Activated T-cell treated with anti-CD3 and anti-CD28 coated beads, Interleukin-2, amount 50 U/mL, for 4 hours (primary cell): ENCODE results near the gene PYGO1. TPM values are rescaled to one million over a fixed set of nuclear protein-coding genes. Genes with fewer than 3 reads are reported as not detected.
"Not testable (repeated sequence)": the region's sequence is repeated elsewhere in the genome, so short reads cannot be mapped to it uniquely, and the experiment has no call there.

Source experiments
- ATAC-seq, 2 donors: fragments of 200-7000 bp; cut with Tn5 transposase; one replicate each; pipeline ENCODE4 v1.10.0; 2021
- DNase-seq: peaks from one replicate; pipeline ENCODE4 v3.0.0-alpha.2; 2020
- H3K27me3 Mint-ChIP-seq: one replicate; pipeline ENCODE4 v1.8.0; 2021; ENCODE audit warnings: low read depth, mixed read lengths
- H3K36me3 Mint-ChIP-seq: one replicate; pipeline ENCODE4 v1.8.0; 2022; ENCODE audit warnings: mixed read lengths; ENCODE audit not compliant: insufficient read depth
- H3K4me1 Mint-ChIP-seq: one replicate; pipeline ENCODE4 v1.8.0; 2021; ENCODE audit warnings: low read depth, mixed read lengths
- H3K4me3 Mint-ChIP-seq: one replicate; pipeline ENCODE4 v1.8.0; 2021; ENCODE audit warnings: mild to moderate bottlenecking, moderate library complexity, mixed read lengths
- H3K9me3 Mint-ChIP-seq: one replicate; pipeline ENCODE4 v1.8.0; 2021; ENCODE audit warnings: mixed read lengths
- total RNA-seq, 3 donors: library from RNA; stranded (reverse); gene quantifications; one replicate each; pipeline ENCODE4 v1.2.1, GENCODE V29; 2021

PYGO1 gene
- total RNA-seq, 3 donors from 2014 or later: 0.05 to 0.13 (median 0.13) TPM

DNA sequence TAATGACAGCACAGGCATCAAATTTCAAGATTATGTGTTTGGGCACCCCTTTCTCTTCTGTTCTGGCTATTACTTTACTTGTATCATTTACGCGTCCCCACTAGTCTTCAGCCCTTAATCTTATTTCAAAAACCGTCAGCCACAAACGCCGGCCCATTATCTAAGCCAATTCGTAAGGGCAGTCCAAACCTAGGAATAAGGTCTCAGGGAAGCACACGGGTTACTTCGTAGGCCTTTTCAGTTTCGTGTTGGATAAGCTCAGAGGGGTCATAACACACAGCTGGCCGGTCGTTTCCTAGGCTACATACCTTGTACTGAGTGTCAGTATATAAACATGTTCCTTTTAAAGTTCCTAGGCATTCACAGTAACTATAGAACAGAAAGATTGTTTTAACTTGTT is 75.0 kb downstream of the PYGO1 start:
- no peaks in the 10 kb centered on the region for H3K4me1 Mint-ChIP-seq
- H3K27me3 Mint-ChIP-seq: peaks cover 5% of the 10 kb centered on the region
- no peaks in the 10 kb centered on the region for H3K36me3 Mint-ChIP-seq
- DNase-seq (no peak), ATAC-seq (no peak)
- no peaks in the 10 kb centered on the region for H3K9me3 Mint-ChIP-seq
- no peak overlapping the region for H3K4me3 Mint-ChIP-seq

DNA sequence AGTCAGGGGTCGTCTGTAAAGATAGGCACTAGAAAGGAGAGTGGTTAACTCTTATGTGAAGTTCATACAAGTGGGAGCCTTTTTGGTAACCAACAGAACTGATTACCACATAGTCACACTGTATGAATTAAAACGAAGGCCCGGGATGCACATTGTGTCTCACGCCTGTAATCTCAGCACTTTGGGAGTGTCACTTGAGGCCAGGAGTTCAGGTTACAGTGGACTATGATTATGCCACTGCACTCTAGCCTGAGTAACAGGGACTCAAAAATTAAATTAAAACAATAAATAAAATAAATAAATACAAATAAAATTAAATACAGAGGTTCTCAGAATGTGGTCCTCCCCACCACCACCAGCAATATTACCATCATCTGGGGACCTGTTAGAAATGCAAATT is 80.6 kb downstream of the PYGO1 start:
- no peak overlapping the region for H3K4me3 Mint-ChIP-seq
- H3K27me3 Mint-ChIP-seq: peaks cover 19% of the 10 kb centered on the region
- no peak for DNase-seq
- H3K4me1 Mint-ChIP-seq: no peaks in the 10 kb centered on the region
- no peaks in the 10 kb centered on the region for H3K36me3 Mint-ChIP-seq
- no peak for ATAC-seq
- H3K9me3 Mint-ChIP-seq: no peaks in the 10 kb centered on the region

DNA sequence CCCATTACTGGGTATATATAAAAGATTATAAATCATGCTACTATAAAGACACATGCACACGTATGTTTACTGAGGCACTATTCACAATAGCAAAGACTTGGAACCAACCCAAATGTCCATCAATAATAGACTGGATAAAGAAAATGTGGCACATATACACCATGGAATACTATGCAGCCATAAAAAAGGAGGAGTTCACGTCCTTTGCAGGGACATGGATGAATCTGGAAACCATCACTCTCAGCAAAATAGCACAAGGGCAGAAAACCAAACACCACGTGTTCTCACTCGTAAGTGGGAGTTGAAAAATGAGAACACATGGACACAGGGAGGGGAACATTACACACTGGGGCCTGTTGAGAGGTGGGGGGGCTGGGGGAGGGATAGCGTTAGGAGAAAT is 82.7 kb downstream of the PYGO1 start:
- not testable (repeated sequence) for H3K36me3 Mint-ChIP-seq, H3K9me3 Mint-ChIP-seq, DNase-seq, ATAC-seq, H3K4me1 Mint-ChIP-seq, H3K4me3 Mint-ChIP-seq
- peaks cover 22% of the 10 kb centered on the region for H3K27me3 Mint-ChIP-seq

DNA sequence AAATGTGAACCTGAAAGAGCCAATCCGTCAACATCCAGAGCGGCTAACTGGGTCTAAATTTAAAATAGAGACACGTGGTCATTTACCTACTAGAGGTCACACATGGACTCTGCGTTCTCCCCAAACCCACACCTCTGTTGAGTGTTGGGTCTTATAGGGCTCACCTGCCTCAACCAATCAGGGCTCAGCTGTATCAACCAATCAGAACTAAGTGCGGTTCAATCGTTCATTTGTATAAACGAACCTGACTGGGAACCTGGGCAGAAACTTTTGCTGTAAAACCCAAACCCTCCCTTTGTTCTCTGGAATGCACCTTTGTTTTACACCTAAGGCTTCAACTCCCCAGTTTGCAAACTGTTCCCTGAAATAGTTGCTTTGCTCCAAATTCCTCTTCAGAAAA is 89.0 kb downstream of the PYGO1 start:
- H3K4me3 Mint-ChIP-seq: peak overlapping the region; percentile 86

DNA sequence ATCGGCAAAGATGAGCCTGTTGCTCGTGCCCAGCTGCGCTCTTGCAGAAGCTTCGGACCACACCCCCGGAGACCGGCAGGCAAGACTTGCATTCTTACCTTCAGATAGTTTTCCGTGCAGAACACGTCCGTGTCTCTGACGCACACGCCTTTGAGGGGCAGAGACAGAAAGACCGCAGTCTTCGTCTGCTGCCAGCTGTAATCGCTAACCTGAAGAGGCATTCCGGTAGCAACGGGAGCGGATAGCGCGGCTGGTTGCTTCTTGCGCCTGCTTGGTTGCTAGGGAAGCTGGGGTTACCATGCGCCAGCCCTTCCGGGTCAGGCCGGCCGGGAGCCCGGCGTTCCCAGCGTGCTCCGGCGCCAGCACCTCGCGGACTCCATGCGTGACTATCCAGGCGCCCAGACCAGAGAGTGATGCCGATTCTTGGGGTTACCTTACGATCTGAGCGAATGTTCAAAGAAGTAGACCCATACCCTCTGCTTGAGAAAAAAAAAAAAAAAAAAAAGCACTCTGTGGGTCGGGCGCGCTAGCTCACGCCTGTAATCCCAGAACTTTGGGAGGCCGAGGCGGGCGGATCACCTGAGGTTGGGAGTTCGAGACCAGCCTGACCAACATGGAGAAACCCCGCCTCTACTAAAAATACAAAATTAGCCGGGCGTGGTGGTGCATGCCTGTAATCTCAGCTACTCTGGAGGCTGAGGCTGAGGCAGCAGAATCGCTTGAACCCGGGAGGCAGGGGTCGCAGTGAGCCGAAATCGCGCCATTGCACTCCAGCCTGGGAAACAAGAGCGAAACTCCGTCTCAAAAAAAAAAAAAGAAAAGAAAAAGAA is 89.8 kb downstream of the PYGO1 start:
- H3K4me3 Mint-ChIP-seq: peak overlapping the region; percentile 86
- H3K36me3 Mint-ChIP-seq, H3K9me3 Mint-ChIP-seq: not testable (repeated sequence)
- peaks cover 12% of the 10 kb centered on the region for H3K4me1 Mint-ChIP-seq
- ATAC-seq (peak; percentile 93 to 97), DNase-seq (peak; percentile 61)
- peaks cover 10% of the 10 kb centered on the region for H3K27me3 Mint-ChIP-seq

More for the DNA sequence above, 89.0 kb downstream of the PYGO1 start:
- H3K9me3 Mint-ChIP-seq: no peaks in the 10 kb centered on the region
- H3K36me3 Mint-ChIP-seq: no peaks in the 10 kb centered on the region
- DNase-seq: no peak
- H3K4me1 Mint-ChIP-seq: peaks cover 12% of the 10 kb centered on the region
- no peak for ATAC-seq
- peaks cover 17% of the 10 kb centered on the region for H3K27me3 Mint-ChIP-seq

DNA sequence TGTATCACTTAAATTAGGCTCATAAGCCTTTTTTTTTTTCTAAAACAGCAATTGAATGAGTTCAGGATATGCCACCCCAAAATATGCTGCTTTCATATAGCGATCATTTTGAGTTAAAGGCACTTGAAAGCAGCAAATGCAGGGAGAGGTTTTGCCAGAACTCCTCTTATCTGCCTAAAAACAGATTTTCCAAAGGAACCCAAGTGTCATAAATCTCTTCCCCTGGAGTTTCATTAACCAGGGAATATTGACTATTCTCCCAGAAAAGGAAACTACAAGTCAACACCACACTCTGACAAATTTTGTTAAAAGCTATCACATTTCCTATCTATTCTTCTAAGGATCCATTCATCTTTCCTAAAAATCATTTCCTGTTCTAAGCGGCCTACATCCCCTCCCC is 91.4 kb downstream of the PYGO1 start:
- Mint-ChIP-seq H3K9me3 (no peaks in the 10 kb centered on the region), H3K36me3 (no peaks in the 10 kb centered on the region), H3K4me3 (no peak overlapping the region), H3K4me1 (peaks cover 12% of the 10 kb centered on the region), H3K27me3 (no peaks in the 10 kb centered on the region)
- ATAC-seq: no peak
- no peak for DNase-seq

DNA sequence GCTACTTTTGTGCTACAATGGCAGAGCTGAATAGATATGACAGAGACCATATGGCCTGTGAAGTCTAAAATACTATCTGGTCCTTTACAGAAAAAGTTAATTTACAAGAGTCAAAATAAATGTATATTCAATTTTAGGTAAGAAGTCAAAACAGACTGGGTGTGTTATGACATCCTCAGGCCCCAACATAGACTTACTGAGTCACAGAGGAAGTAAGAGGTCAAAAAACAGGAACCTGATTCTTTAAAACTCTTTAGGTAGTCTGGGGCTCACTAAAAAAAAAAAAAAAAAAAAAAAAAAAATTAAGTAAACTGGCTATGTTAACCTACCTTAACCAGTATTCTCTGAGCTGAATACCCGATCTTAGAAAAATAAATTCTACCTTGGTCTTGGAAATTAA is 93.2 kb downstream of the PYGO1 start:
- no peak for ATAC-seq
- H3K4me3 Mint-ChIP-seq: no peak overlapping the region
- H3K27me3 Mint-ChIP-seq: no peaks in the 10 kb centered on the region
- no peak for DNase-seq
- H3K36me3 Mint-ChIP-seq: no peaks in the 10 kb centered on the region
- H3K4me1 Mint-ChIP-seq: peaks cover 12% of the 10 kb centered on the region
- H3K9me3 Mint-ChIP-seq: no peaks in the 10 kb centered on the region

DNA sequence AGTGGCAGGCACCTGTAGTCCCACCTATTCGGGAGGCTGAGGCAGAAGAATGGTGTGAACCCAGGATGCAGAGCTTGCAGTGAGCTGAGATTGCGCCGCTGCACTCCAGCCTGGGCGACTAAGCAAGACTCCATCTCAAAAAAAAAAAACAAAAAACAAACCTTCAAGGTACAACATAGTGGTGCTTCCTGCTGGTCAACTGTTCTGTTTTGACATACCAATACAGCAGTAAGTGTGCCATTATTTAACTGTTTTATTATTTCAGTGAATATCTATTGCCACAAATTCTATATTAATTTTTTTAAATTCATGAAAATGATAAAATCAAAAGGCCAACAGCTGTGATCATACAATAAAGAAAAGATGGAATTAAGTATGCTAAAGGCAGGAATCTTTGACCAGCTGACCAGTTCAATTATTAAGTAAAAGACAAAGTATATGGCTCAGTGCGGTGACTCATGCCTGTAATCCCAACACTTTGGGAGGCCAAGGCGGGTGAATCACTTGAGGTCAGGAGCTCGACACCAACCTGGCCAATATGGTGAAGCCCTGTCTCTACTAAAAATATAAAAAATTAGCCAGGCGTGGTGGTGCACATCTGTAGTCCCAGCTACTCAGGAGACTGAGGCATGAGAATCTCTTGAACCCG is 99.1 kb downstream of the PYGO1 start:
- H3K9me3 Mint-ChIP-seq, H3K27me3 Mint-ChIP-seq, ATAC-seq, H3K4me3 Mint-ChIP-seq, H3K4me1 Mint-ChIP-seq, DNase-seq, H3K36me3 Mint-ChIP-seq: not testable (repeated sequence)

Other genes with a start within 250 kb of the PYGO1 start
- gene CCPG1, start 180.0 kb downstream of the PYGO1 start, total RNA-seq: 1 to 10 TPM; 7.1 to 9.9 (median 7.1) TPM
- gene PIERCE2, start 179.8 kb downstream of the PYGO1 start, total RNA-seq: under 1 TPM in 2 of 3 donors, not detected in 1; 0.30 to 0.76 TPM
- gene DNAAF4, start 80.1 kb downstream of the PYGO1 start, total RNA-seq: under 1 TPM; 0.34 to 0.83 (median 0.46) TPM
- not detected for gene PRTG, start 154.8 kb upstream of the PYGO1 start, total RNA-seq